Heart right ventricle (tissue), 16 donors: Measurements from ENCODE around the gene CRLF2. TPM values are rescaled to one million over a fixed set of nuclear protein-coding genes. Genes with fewer than 3 reads are reported as not detected.
"Not testable (repeated sequence)": the region's sequence is repeated elsewhere in the genome, so short reads cannot be mapped to it uniquely, and the experiment has no call there.

ENCODE experiments used
- ATAC-seq, 8 donors: fragments of 200-7000 bp; cut with Tn5 transposase; one replicate each; pipeline ENCODE4 v1.9.1; 2020; ENCODE audit warnings: mild to moderate bottlenecking in 8 of 8, moderate library complexity in 8 of 8, moderate number of reproducible peaks in 1 of 8
- DNase-seq, 2 donors: peaks; one replicate each; pipeline ENCODE4 v3.0.0-alpha.2; 2020
- H3K27ac ChIP-seq, 10 donors: fragments of 200-600 bp; sonication (generic) in 2 of 10; one replicate each; pipeline versions ENCODE4 v1.5.0 to v1.8.0; 2020 to 2022; ENCODE audit warnings: mild to moderate bottlenecking in 3 of 10
- H3K27me3 ChIP-seq, 7 donors: fragments of 200-600 bp; one replicate each; pipeline ENCODE4 v1.8.0; 2021 to 2022; ENCODE audit warnings: mild to moderate bottlenecking in 2 of 7
- H3K36me3 ChIP-seq, 9 donors: fragments of 200-600 bp; sonication (generic) in 1 of 9; one replicate each; pipeline versions ENCODE4 v1.5.0 to v1.8.0; 2020 to 2022; ENCODE audit warnings: mild to moderate bottlenecking in 2 of 9
- H3K4me1 ChIP-seq, 9 donors: fragments of 200-600 bp; sonication (generic) in 1 of 9; one replicate each; pipeline versions ENCODE4 v1.5.0 to v1.8.0; 2020 to 2022; ENCODE audit warnings: mild to moderate bottlenecking in 4 of 9
- H3K4me3 ChIP-seq, 10 donors: fragments of 200-600 bp; sonication (generic) in 2 of 10; one replicate each; pipeline versions ENCODE4 v1.5.0 to v1.8.0; 2020 to 2022; ENCODE audit warnings: mild to moderate bottlenecking in 7 of 10, moderate library complexity in 2 of 10
- H3K9me3 ChIP-seq, 11 donors: fragments of 200-600 bp in 10 of 11; sonication (generic) in 2 of 11; one replicate each; pipeline versions ENCODE4 v1.5.0 to v1.8.0; 2013 to 2022; ENCODE audit warnings: mild to moderate bottlenecking in 2 of 11, control low read depth in 1 of 11, moderate library complexity in 1 of 11
- WGBS, 2 donors: extraction: QIAGEN DNeasy Blood & Tissue Kit; methylation state at CpG; one replicate each; pipeline ENCODE4 v1.1.7; 2013; ENCODE audit warnings: inconsistent platforms in 1 of 2; 5-methylcytosine and 5-hydroxymethylcytosine counted together
- intact Hi-C, 10 donors: fragments of 100-400 bp; cut with DNase I; formaldehyde crosslinking; loops; one replicate each; pipeline versions ENCODE4 v1.11.1 to v1.14.2; 2022
- polyA plus RNA-seq, 2 donors: library from polyadenylated mRNA; stranded (reverse); fragments of 200-250 nt; gene quantifications; one replicate each; pipeline ENCODE4 v1.2.3, GENCODE V29; 2013
- total RNA-seq, 10 donors: library from RNA; stranded (reverse); fragmentation: NEBNext Ultra II Directional in 3 of 10; extraction: Animal tissue kit (Norgen Biotek cat#: 25700) in 3 of 10; gene quantifications; one replicate each; pipeline versions ENCODE4 v1.2.1 to v1.2.4, GENCODE V29; 2021 to 2023
- TF ChIP-seq, protein P1 (sequence below), 9 donors: fragments of 200-600 bp; sonication (generic) in 2 of 9; IDR thresholded peaks; one replicate each; pipeline versions ENCODE4 v1.5.0 to v1.8.0; 2021 to 2022; ENCODE audit warnings: antibody characterized with exemption in 9 of 9, mild to moderate bottlenecking in 5 of 9, moderate library complexity in 1 of 9
- donor health status: Arrhythmogenic right ventricular cardiomyopathy.
- donor health status: ischemic (EF 13 %, LVEDD 7.1; RV severe dilation, severe dysfunction).
- donor health status: healthy with polysubstance abuse.
- donor health status: DM: no; HTN: yes; CAD: no.
- donor health status: DM: no; HTN: no; CAD: no.
- donor health status: ischemic (EF 25% LVEDD 6.9; RV normal size, moderate dysfunction).
- donor health status: ischemic (EF 25% LVEDD 5.7; RV mildly dilated, moderate dysfunction).
- donor health status: healthy.
- donor health status: DM: yes; HTN: yes; CAD: no.
- donor health status: Ischemic cardiomyopathy.
- donor health status: ischemic (EF 35%, LVEDD 5.7; RV mildly dilated, moderate dysfunction).
- donor health status: nonischemic (EF 11% LVEDD 7.7; RV severe dilation, severe dysfunction).
- donor health status: DM: yes; HTN: yes; CAD: no.
- donor health status: PGD.
- donor health status: ischemic (EF 29% LVEDD 5.4; RV normal size, mild dysfunction).
- donor health status: nonischemic (EF 23%, LVEDD 6.1; RV moderate dilation, normal function).

Gene CRLF2
- total and polyA plus RNA-seq, 12 donors = 0.07 to 0.51 (median 0.36) TPM; not detected in 7

DNA sequence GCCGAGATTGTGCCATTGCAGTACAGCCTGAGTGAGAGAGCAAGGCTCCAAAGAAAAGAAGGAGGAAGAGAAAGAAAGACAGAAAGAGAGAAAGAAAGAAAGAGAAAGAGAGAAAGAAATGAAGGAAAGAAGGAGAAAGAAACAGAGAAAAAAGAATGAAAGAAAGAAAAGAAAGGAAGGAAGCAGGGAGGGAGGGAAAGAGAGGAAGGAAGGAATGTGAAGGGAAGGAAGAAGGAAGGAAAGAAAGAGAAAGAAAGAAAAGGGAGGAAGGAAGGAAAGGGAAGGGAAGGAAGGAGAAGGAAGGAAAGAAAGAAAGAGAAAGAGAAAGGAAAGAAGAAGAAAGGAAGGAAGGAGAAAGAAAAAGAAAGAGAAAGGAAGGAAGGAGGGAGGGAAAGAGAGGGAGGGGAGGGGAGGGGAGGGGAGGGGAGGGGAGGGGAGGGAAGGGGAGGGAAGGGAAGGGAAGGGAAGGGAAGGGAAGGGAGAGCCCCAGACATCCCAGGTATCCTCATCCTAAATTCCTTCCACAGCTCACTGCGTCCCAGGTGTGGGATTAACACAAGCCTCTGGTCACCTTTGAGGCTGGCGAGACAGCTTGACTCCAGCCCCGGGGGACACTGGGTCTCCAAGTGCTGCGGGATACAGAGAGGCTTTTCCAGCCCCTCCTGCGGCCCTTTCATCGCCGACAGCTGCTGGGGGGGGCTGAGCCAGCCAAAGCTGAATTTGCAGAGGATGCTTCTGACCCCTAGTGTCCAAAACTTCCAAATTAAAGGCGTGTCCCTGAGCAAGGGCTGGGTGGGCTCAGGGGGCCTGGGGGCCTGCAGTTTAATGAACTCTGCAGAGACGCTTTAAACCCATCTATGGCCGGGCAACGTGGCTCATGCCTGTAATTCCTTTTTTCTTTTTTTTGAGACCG lies 32.0 kb upstream of the CRLF2 start:
- Histone ChIP-seq H3K4me1 (peaks cover 5 to 15% (median 11%) of the 10 kb centered on the region in 9 donors), H3K27ac (no peak overlapping the region), H3K9me3 (no peaks in the 10 kb centered on the region), H3K27me3 (peaks cover 0 to 9% (median 0%) of the 10 kb centered on the region in 7 donors), H3K4me3 (no peak overlapping the region), H3K36me3 (no peaks in the 10 kb centered on the region)
- intact Hi-C loops = loop anchor here in 1 of 10 donors (5.0 kb wide), 1 partner anchor 37 kb away; no protein-coding TSS in a partner anchor
- TF ChIP-seq, protein P1, sequence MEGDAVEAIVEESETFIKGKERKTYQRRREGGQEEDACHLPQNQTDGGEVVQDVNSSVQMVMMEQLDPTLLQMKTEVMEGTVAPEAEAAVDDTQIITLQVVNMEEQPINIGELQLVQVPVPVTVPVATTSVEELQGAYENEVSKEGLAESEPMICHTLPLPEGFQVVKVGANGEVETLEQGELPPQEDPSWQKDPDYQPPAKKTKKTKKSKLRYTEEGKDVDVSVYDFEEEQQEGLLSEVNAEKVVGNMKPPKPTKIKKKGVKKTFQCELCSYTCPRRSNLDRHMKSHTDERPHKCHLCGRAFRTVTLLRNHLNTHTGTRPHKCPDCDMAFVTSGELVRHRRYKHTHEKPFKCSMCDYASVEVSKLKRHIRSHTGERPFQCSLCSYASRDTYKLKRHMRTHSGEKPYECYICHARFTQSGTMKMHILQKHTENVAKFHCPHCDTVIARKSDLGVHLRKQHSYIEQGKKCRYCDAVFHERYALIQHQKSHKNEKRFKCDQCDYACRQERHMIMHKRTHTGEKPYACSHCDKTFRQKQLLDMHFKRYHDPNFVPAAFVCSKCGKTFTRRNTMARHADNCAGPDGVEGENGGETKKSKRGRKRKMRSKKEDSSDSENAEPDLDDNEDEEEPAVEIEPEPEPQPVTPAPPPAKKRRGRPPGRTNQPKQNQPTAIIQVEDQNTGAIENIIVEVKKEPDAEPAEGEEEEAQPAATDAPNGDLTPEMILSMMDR (IDR thresholded peaks at IDR 0.05) = peak in 2 of 9 donors; percentile 8 to 15
- no peak for ATAC-seq
- no peak for DNase-seq
- WGBS, 2 donors = 20 to 21% methylated on average over 13 of the region's 13 CpGs

DNA sequence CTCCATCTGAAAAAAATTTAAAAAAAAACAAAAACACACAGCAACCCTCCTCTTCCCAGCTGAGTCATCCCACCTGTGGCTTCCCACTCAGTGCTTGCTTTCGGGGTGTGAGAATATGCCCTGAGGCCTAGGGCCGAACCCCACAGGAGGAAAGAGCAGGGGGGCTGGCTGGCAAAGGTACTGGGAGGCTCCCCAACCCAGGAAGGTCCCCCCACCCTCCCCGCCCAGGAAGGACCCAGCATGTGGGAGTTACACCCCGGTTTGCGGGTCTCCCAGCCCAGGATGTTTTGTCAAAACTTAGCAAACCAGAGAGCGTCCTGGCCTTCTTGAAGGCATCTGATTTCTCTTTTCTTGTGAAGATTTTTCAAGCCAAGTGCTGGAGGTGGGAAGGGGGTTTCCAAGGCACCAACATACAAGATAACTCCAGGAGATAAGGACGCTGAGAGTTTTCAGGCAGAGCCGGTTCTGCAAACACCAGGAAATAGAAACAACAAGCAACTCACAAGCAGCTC lies 30.5 kb upstream of the CRLF2 start:
- Histone ChIP-seq H3K27ac (no peak overlapping the region), H3K9me3 (no peaks in the 10 kb centered on the region), H3K4me3 (no peak overlapping the region), H3K4me1 (peaks cover 0 to 4% (median 0%) of the 10 kb centered on the region in 9 donors), H3K36me3 (no peaks in the 10 kb centered on the region), H3K27me3 (no peaks in the 10 kb centered on the region)
- ATAC-seq (no peak), DNase-seq (no peak)
- TF ChIP-seq, protein P1 (IDR thresholded peaks at IDR 0.05) = no peak
- WGBS, 2 donors = 27 to 29% methylated on average over 8 of the region's 8 CpGs
- intact Hi-C loops = no loop called here

GRCh38 chrX:1240551-1240950 lies 28.1 kb upstream of the CRLF2 start:
- H3K27ac ChIP-seq = peak overlapping the region in 1 of 10 donors; percentile 56
- H3K4me3 ChIP-seq, H3K4me1 ChIP-seq, ATAC-seq, H3K27me3 ChIP-seq, H3K9me3 ChIP-seq, H3K36me3 ChIP-seq, intact Hi-C loops, DNase-seq: not testable (repeated sequence)
- 81 to 85% methylated on average over 9 of the region's 10 CpGs for WGBS, 2 donors

GRCh38 chrX:1239681-1240142 lies 27.3 kb upstream of the CRLF2 start:
- peak overlapping the region in 1 of 10 donors; percentile 56 for H3K27ac ChIP-seq
- TF ChIP-seq, protein P1 (IDR thresholded peaks at IDR 0.05) = no peak
- intact Hi-C loops = no loop called here
- H3K36me3 ChIP-seq = no peaks in the 10 kb centered on the region
- WGBS, 2 donors = 83 to 89% methylated on average over 23 of the region's 23 CpGs
- no peaks in the 10 kb centered on the region for H3K27me3 ChIP-seq
- H3K4me3 ChIP-seq = no peak overlapping the region
- H3K4me1 ChIP-seq = peaks cover 0 to 4% (median 0%) of the 10 kb centered on the region in 9 donors
- peak; percentile 25 to 48 for DNase-seq
- H3K9me3 ChIP-seq = no peaks in the 10 kb centered on the region
- peak; percentile 34 to 93 (median 72) for ATAC-seq
